ENCODE measurements around the gene CTPS2. TPM values are rescaled to one million over a fixed set of nuclear protein-coding genes. Genes with fewer than 3 reads are reported as not detected.
"Not testable (repeated sequence)": the region's sequence is repeated elsewhere in the genome, so short reads cannot be mapped to it uniquely, and the experiment has no call there.

The CTPS2 gene
- polyA plus RNA-seq, 3 donors = 34.8 to 43.6 (median 42.4) TPM

GRCh38 chrX:16628946-16629595 lies 83.4 kb downstream of the CTPS2 start:
- no peak for DNase-seq (ENCODE audit: extremely low read depth in 1 of 11, low read depth in 9 of 11, low spot score in 4 of 11)

GRCh38 chrX:16628511-16628910 lies 84.0 kb downstream of the CTPS2 start:
- not testable (repeated sequence) for DNase-seq (ENCODE audit: extremely low read depth in 1 of 11, low read depth in 9 of 11, low spot score in 4 of 11)

GRCh38 chrX:16619024-16619423 lies 93.4 kb downstream of the CTPS2 start:
- DNase-seq (ENCODE audit: extremely low read depth in 1 of 11, low read depth in 9 of 11, low spot score in 4 of 11) = no peak

- no peak for DNase-seq (ENCODE audit: extremely low read depth in 1 of 11, low read depth in 9 of 11, low spot score in 4 of 11)
These were observed 94.0 kb downstream of the CTPS2 start for GRCh38 chrX:16618422-16618821.

- DNase-seq (ENCODE audit: extremely low read depth in 1 of 11, low read depth in 9 of 11, low spot score in 4 of 11) = no peak
These were observed 95.1 kb downstream of the CTPS2 start for GRCh38 chrX:16617382-16617781.

DNA sequence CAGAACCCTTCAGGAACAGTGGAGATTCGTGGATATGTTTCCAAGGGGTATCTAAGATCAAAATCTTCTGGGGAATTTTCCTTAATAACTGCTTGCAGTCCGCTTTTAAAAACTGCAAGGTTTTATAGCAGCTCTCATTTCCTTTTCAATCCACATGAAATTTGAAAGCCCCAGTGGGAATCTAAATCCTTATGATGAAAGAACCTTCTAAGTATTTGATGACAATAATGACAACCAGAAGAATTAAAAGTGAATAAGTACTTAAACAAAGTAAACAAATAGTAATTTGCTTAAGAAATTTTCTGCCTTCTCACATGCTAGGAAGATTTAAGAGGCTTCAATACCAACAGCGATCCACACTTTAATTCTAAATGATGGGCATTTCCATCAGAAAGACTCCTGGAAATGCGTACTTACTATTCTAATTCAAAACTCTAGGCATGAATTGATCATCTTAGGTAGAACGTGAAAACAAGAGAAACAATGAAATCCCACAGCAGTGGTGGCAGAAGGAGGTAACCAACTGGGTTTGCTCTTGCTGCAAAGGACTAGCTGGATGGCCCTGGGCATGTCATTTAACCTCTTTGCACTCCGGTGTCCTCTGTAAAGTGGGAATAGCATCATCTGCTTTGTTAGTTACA lies 100.1 kb downstream of the CTPS2 start:
- DNase-seq (ENCODE audit: extremely low read depth in 1 of 11, low read depth in 9 of 11, low spot score in 4 of 11) = no peak

- DNase-seq (ENCODE audit: extremely low read depth in 1 of 11, low read depth in 9 of 11, low spot score in 4 of 11) = not testable (repeated sequence)
These were observed 101.8 kb downstream of the CTPS2 start for GRCh38 chrX:16610654-16611053.

GRCh38 chrX:16610121-16610621 lies 102.3 kb downstream of the CTPS2 start:
- no peak for DNase-seq (ENCODE audit: extremely low read depth in 1 of 11, low read depth in 9 of 11, low spot score in 4 of 11)

DNA sequence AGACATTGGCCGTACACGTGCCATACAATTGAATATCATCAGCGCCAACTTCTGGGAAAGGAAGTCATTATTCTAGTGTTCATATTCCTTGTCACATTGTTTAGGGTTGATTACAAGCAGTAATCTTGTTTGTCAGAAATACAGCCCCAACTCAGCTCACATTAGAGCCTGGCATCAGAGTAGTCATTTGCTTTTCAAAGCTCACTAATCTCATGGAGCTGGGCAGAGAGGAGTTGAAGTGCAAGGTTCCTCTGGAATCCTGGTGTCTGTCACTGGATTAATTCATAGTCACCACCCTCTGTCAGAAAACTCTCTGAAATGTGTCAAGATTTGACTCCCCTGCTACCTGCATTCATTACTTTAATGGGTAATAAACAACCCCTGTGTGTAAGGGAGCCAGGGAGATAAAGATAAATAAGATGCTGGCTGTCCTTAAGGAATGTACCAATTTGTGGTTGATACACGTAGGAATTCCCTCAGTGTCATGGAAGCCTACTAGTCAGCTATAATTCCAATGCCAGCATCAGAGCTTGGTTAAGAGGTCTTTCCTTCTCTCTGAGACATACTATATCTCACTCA lies 106.2 kb downstream of the CTPS2 start:
- no peak for DNase-seq (ENCODE audit: extremely low read depth in 1 of 11, low read depth in 9 of 11, low spot score in 4 of 11)

- no peak for DNase-seq (ENCODE audit: extremely low read depth in 1 of 11, low read depth in 9 of 11, low spot score in 4 of 11)
These were observed 108.1 kb downstream of the CTPS2 start for GRCh38 chrX:16604337-16604736.

GRCh38 chrX:16603822-16604221 lies 108.6 kb downstream of the CTPS2 start:
- no peak for DNase-seq (ENCODE audit: extremely low read depth in 1 of 11, low read depth in 9 of 11, low spot score in 4 of 11)

GRCh38 chrX:16603235-16603634 lies 109.2 kb downstream of the CTPS2 start:
- not testable (repeated sequence) for DNase-seq (ENCODE audit: extremely low read depth in 1 of 11, low read depth in 9 of 11, low spot score in 4 of 11)

GRCh38 chrX:16601885-16602284 lies 110.6 kb downstream of the CTPS2 start:
- DNase-seq (ENCODE audit: extremely low read depth in 1 of 11, low read depth in 9 of 11, low spot score in 4 of 11) = no peak

GRCh38 chrX:16594490-16594889 lies 118.0 kb downstream of the CTPS2 start:
- no peak for DNase-seq (ENCODE audit: extremely low read depth in 1 of 11, low read depth in 9 of 11, low spot score in 4 of 11)

- no peak for DNase-seq (ENCODE audit: extremely low read depth in 1 of 11, low read depth in 9 of 11, low spot score in 4 of 11)
These were observed 118.7 kb downstream of the CTPS2 start for GRCh38 chrX:16593801-16594200.

DNA sequence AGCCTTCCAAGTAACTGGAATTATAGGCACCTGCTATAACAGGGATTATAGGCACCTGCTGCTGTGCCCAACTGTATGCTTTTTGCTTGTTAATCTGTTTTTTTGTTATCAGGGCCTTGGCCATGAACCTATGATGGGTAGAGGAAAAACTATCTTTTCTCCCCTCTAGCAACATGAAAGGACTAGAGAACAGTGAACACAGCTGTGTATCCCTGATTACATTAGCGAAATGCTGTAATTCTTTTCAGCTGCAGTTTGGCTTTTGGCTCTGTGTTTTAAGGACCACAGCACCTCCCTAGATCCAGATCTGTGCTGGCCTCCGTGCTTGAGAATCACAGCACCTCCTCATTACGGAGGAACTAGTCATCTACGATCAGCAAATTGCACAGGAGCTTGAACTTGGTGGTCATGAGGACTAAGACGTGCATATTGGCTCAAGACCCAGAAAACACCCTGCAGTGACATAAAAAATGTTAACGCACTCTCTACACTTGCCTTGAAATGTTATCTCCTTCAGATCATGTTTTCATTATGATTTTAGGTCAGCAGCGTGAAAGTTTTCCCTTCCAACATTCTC lies 120.2 kb downstream of the CTPS2 start:
- no peak for DNase-seq (ENCODE audit: extremely low read depth in 1 of 11, low read depth in 9 of 11, low spot score in 4 of 11)

GRCh38 chrX:16589826-16590225 lies 122.6 kb downstream of the CTPS2 start:
- no peak for DNase-seq (ENCODE audit: extremely low read depth in 1 of 11, low read depth in 9 of 11, low spot score in 4 of 11)

- no peak for DNase-seq (ENCODE audit: extremely low read depth in 1 of 11, low read depth in 9 of 11, low spot score in 4 of 11)
These were observed 123.3 kb downstream of the CTPS2 start for GRCh38 chrX:16589211-16589610.

GRCh38 chrX:16588266-16588665 lies 124.2 kb downstream of the CTPS2 start:
- DNase-seq (ENCODE audit: extremely low read depth in 1 of 11, low read depth in 9 of 11, low spot score in 4 of 11) = no peak

- no peak for DNase-seq (ENCODE audit: extremely low read depth in 1 of 11, low read depth in 9 of 11, low spot score in 4 of 11)
These were observed 124.6 kb downstream of the CTPS2 start for GRCh38 chrX:16587836-16588235.
